IPS-11a (cell line): Measurements from ENCODE around the gene RGSL1.

ENCODE experiments used
- H3K4me3 ChIP-seq: one replicate; pipeline ENCODE4 v1.5.1; 2013; ENCODE audit warnings: low read depth, low read length, control low read depth

The RGSL1 gene

GRCh38 chr1:182450087-182450486, at the start of gene RGSL1:
RGSL1 (plus strand) TSS chr1:182450146; CDS start chr1:182450166, 20 bp downstream.
- no peak within 1 kb of the TSS for H3K4me3 ChIP-seq

DNA sequence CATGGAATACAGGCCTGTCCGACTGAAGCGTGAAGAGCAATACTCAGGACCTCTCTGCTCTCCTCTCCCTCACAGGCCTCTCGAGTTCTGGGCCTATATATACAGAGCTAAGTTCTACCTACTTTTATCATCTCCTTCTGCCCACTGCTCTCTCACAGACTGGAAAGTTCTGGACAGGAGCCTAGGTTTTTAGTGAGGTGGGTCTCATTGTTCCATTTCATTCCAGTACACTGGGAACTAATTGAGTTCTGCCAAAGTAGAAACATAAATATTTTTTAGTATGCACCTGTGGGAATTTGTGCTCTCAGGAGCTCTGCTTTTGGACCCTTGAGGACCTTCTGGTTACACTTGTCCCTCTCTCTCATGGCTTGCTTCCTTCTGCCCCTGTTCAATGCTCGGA, 49.4 kb upstream of the RGSL1 start, which contains the start of gene TEDDM1:
Gene TEDDM1, minus strand, starts transcription at position 101 of the 400 bp plus-strand sequence. CDS start 182 bp downstream, outside the sequence.
- H3K4me3 ChIP-seq, result no peak within 1 kb of the TSS

DNA sequence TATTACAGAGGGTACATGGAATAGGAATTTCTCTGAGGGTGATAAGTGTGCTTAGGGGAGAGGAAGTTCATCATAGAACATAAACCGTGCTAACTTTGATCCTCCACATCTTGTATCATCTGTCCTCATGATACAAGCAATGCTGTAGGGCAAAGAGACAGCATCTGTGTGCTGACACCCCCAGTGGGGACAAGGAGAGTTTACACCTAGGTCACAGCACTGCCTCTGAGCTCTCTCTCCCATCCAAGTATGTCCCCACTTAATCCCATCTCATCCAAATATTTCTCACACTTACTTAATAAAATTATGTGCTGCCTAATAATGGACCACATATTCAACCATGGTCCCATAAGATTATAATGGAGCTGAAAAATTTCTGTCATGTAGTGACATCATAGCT, 45.2 kb upstream of the RGSL1 start:
- no peak overlapping the region for H3K4me3 ChIP-seq

DNA sequence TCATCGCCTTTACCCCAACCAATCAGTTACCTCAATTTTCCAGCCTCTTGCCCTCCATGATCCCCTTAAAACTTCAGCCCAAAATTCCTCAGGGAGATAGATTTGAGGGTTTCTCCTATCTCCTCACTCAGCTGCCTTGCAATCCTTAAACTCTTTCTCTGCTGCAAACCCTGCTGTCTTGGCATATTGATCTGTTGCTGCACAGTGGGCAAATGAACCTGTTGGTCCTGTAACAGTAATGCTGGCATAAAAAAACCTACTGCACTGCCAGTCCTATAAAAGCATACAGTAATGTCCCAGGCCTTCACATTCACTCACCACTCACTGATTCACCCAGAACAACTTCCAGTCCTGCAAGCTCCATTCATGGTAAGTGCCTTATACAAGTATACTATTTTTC, 44.4 kb upstream of the RGSL1 start:
- H3K4me3 ChIP-seq, result no peak overlapping the region

DNA sequence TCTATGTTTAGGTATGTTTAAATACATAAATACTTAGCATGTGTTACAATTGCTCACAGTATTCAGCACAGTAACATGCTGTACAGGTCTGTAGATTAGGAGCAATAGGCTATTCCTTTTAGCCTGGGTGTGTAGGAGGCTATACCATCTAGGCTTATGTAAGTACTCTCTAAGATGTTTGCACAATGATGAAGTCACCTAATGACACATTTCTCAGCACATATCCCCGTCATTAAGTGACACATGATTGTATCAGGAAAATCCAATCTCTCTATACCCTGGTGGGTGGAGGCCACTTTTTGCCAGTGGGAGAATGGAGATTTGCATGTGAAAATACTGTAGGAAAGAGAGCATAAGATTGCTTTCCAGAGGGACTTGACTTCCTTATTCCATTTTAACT, 43.9 kb upstream of the RGSL1 start:
- H3K4me3 ChIP-seq, result no peak overlapping the region

DNA sequence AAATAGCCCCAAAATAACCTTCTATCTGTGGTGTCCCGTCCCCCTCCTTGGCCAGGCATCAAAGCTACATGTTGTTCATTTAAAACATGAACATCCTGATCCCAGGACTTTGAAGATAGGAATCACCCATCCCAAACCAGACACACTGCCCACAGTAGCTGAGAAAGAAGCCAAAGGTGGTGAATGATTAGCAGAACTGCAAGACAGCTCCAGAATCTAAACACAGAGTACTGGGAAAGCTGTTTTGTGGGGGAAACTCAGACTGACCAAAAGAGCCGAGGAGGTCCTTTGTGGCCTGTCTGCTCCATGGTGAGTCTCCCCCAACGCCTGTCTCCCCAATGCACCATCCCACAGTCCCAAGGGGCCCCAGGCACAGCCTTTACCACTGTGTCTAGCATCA, 42.2 kb upstream of the RGSL1 start:
- H3K4me3 ChIP-seq, result no peak overlapping the region

DNA sequence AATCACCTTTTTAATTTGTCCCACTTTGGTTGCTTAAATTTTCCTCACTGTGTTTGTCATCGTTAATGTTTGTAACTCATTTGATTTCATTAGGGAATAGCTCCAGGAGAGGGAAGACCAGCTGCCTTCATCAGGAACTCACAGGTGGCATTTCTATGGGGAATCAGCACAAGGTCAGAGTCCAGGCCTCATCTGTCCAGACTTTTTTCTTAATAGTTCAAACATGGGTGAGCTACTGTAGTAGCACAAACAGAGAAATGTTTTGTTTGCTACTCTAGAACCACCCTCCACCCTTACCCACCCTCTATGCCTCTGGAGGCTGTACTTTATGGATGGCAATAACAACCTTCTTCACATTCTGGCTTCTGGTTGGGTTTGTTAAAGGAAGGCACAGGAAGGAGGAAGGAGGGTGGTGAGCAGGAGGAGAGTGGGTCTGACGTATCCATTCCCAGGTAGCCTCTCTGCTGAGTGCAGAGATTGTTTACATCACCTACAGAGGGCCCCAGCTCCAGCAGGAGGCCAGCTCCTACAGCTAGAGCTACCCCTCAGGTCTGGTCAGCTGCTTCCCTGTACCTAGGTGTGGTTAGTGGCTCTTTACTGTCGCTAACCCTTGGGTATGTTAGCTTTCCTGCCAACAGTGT, 41.4 kb upstream of the RGSL1 start:
- no peak overlapping the region for H3K4me3 ChIP-seq

DNA sequence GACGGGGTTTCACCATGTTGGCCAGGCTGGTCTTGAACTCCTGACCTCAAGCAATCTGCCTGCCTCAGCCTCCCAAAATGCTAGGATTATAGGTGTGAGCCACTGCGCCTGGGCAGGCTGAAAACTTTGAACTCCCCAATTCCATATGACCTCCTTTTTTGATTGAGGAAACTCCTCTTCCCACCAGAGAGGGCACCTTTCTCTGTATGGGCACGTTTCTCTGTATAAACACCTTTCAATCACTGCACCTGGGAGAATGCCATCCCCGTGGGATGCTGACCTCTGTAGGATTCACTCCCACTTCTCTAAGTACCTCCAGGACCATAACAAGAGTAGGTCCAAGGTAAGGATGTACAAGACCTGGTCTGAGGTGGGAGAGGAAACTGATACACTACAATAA, 39.8 kb upstream of the RGSL1 start:
- H3K4me3 ChIP-seq, result no peak overlapping the region

DNA sequence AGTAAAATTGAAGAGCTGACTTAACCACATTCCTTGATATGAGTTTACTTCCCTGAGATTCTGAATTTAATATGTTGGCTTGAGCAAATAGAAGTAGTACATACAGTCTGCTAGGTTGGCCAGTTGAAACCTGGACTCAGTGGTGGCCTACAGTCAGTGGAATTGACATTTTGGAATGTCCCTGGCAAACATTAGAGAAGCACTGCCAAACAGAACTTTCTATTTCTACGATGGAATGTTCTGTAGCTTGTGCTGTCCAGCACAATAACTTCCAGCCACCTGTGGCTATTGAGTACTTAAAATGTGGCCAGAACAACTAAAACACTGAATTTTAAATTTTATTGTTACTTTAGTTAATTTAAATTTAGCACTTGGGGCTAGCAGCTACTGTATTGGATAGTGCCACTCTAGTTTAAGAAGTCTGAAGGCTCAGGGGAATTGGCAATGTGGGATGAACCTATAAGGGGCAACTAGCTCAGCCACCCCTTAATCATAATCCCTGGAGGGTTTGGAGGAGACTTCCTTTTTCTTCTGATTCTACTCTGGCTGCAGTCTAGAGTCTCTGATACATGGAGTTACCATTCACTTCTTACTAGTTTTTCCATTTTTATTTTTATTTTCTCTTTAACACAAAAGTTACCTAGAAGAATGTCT, 39.2 kb upstream of the RGSL1 start:
- no peak overlapping the region for H3K4me3 ChIP-seq

DNA sequence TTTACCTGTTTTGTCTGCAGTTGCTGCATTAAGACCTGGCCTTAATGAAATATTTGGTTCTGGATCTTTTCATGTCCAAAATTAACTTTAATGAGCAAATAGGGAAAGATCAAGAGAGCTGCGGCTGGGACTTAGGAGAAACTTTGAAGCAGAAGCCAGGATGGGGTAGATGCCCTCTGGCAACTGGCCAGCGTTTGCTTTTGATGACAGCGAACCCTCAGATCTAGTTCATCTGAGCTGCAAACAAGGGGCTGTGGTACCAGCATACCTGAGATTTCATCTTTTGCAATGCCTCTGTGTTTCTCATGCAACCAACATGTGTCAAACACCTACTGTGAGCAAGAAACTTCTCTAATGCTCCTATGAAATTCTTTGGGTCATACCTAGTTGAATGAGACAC, 36.5 kb upstream of the RGSL1 start:
- no peak overlapping the region for H3K4me3 ChIP-seq

DNA sequence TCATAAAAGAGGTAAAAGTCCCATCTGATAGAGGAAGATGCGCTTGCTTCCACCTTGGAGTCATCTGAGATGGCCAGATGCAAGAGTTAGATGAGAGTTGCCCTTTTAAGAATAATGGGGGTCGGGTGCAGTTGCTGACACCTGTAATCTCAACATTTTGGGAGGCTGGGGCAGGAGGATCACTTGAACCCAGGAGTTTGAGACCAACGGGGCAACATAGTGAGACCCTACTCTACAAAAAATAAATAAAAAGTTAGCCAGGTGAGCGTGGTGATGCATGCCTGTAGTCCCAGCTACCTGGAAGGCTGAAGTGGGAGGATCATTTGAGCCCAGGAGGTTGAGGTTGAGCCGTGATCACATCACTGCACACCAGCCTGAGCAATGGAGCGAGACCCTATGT, 36.0 kb upstream of the RGSL1 start:
- no peak overlapping the region for H3K4me3 ChIP-seq

GRCh38 chr1:182415789-182416188, 34.2 kb upstream of the RGSL1 start:
- H3K4me3 ChIP-seq, result no peak overlapping the region

DNA sequence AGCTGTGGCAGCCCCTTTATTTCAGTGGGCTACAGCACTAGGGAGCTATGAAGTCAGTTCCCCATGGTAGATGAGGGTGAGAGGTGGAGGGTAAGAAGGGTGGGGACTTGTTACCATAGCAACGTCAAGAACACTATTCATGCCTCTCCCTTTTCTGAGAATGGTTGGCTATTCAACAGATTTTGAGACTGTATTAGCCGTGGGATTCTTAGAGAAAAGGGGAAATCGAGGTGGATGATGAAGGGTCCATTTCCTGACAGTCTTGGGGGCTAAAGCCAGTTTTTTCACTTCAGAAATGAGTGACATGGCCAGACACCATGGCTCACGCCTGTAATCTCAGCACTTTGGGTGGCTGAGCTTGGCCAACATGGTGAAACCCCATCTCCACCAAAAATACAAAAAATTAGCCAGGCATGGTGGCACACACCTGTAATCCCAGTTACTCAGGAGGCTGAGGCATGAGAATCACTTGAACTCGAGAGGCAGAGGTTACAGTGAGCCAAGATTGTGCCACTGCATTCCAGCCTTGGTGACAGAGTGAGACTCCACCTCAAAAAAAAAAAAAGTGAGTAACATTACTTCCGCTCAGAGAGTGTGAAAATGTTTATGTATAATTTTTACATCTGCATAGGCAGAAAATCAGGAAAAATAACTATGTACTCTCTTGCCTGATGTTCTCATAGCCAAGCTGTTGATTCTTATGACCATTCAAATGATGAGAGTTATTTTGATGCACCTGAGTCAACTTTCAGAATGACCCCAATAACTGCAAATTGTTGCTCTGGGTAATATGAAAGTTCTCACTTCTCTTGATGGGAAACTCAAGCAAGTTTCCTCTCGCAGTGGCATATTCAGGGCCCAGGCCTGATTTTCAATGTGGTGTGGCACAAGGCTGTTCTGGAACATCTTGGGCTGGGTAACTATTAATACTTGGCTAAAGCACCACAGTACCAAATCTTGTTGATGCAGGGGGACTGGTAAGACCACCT, 23.2 kb upstream of the RGSL1 start:
- no peak overlapping the region for H3K4me3 ChIP-seq

DNA sequence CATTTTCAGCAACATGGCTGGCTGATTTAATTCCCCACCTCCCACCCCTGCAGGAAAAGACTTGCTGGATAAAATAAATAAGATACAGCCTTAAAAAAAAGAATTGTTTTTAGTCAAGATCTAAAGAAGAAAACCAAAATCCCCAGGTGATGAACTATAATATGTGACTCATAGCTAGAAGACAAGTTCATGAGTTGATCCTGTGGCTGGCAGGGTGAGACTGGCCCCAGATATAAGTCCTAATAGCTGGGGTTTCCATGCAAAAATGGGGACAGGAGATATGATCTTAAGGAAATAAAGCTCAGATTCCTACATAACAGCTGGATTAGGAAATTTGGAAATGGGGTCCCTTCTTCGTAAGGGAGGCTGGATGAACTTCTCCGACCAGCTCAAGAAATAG, 21.9 kb upstream of the RGSL1 start:
- H3K4me3 ChIP-seq, result no peak overlapping the region

DNA sequence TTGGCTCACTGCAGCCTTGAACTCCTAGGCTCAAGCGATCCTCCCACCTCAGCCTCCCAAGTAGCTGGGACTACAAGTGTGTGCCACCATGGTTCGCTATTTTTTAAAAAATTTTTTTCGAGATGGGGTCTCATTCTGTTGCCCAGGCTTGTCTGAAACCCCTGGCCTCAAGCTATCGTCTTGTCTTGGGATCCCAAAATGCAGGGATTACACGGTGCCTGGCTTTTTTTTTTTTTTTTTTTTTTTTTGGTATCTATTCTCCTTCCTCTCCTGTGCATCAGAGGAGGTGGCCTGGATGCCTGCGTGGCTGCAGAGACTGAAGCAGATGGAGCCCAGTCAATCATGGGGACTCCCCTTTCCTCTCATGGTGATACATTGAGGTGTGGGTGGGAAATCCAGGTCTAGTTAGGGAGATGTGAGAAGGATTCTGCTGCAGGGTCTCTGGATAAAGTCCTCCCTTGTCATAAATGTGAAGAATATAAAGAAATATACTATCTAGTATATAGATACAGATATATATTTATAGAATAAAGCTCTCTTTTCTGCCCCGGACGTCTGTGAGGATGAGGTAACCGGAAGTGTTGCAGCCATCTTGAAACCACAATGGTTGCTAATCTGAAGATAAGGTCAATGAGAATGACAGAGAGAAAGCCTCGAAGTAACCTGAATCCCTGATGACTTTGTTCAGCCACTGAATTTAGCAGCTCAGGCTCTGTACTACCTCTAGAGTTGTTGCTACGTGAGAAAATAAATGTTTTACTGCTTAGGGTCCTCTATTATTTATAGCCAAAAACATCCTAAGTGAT, 19.5 kb upstream of the RGSL1 start:
- no peak overlapping the region for H3K4me3 ChIP-seq

DNA sequence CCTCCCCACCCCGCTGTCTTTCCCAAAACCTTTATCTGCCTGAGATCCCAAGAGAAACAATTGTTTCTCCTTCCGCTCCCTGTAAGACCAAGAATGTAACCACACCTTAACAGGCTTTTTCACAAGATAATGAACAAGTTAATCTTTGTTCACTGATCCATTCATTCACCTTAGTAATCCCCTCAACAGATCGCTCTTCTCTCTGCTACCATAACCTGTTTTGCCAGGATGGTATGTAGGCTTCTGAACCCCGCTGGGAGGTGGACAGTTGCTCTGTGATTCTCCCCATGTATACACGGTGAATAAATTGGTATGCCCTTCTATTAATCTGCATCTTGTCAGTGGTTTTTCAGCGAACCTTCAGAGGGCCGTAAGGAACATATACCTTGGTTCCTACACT, 18.7 kb upstream of the RGSL1 start:
- H3K4me3 ChIP-seq, result no peak overlapping the region

GRCh38 chr1:182433580-182433979, 16.4 kb upstream of the RGSL1 start:
- no peak overlapping the region for H3K4me3 ChIP-seq

GRCh38 chr1:182438326-182438725, 11.6 kb upstream of the RGSL1 start:
- no peak overlapping the region for H3K4me3 ChIP-seq

GRCh38 chr1:182441719-182442118, 8.2 kb upstream of the RGSL1 start:
- no peak overlapping the region for H3K4me3 ChIP-seq

DNA sequence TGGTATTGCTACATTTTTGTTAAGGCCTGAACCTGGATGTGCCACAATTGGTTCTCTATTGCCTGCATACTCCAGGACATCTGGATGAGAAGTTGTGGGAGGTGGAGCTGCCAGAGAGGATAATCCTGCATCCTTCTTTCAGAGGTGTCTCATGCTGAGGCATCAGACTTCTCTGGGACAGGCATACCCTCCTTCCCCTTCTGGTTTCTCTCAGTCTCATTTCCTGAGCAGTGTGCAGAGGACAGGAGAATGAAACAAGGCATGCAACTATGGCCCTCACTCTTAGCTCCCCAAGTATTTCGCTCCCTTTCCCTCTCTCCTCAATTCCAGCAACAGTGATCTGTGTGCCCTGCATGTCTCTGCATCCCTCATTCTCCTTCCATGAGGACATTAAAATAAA, 7.6 kb upstream of the RGSL1 start:
- H3K4me3 ChIP-seq, result no peak overlapping the region

DNA sequence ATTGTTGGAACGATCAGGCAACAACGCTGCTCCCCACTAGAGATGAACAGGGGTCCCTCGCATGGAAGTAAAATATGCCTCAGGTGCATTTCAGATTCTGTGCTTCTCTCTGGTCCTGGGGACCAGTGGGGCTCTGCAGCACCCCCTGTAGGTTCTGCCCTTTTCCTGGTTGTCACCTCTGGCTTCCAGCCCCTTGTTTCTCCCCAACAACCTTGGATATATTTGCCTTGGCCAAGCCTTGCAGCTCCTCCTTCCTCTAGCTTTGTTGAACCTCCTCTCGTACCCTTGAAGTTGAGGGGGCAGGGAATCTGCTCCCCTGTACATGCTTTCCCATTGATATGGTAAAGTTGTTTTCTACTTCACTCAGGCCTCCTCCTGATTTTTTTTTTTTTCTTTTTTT, 5.4 kb upstream of the RGSL1 start:
- no peak overlapping the region for H3K4me3 ChIP-seq
